Measurements from ENCODE around the gene SERPINB13.

- TF ChIP-seq TCF4 (CRISPR knock-in tag; IDR thresholded peaks at IDR 0.05; ENCODE audit: borderline replicate concordance) (no peak), OSR1 (CRISPR knock-in tag; IDR thresholded peaks at IDR 0.05) (no peak), CSDC2 (CRISPR knock-in tag; IDR thresholded peaks at IDR 0.05) (no peak), PPARA (CRISPR knock-in tag; IDR thresholded peaks at IDR 0.05; ENCODE audit: borderline replicate concordance) (no peak), CSRNP3 (CRISPR knock-in tag; IDR thresholded peaks at IDR 0.05) (no peak), PATZ1 (CRISPR knock-in tag; IDR thresholded peaks at IDR 0.05; ENCODE audit: borderline replicate concordance) (no peak), ZC3H10 (CRISPR knock-in tag; IDR thresholded peaks at IDR 0.05) (no peak), ISL1 (CRISPR knock-in tag; IDR thresholded peaks at IDR 0.05) (no peak), RARB (CRISPR knock-in tag; IDR thresholded peaks at IDR 0.05) (no peak), ZNF565 (CRISPR knock-in tag; conservative IDR thresholded peaks at IDR 0.05; ENCODE audit: low read depth) (no peak), ARNTL (CRISPR knock-in tag; IDR thresholded peaks at IDR 0.05; ENCODE audit: borderline replicate concordance, low read depth) (no peak), POU6F1 (CRISPR knock-in tag; IDR thresholded peaks at IDR 0.05; ENCODE audit: borderline replicate concordance, low read depth) (no peak), BACH2 (CRISPR knock-in tag; IDR thresholded peaks at IDR 0.05; ENCODE audit: borderline replicate concordance) (no peak), ZFP30 (CRISPR knock-in tag; IDR thresholded peaks at IDR 0.05) (no peak)
These were observed 1.8 kb downstream of the SERPINB13 start for GRCh38 chr18:63588909-63589308.

All from SK-N-SH treated with all-trans-retinoic acid at 6 μM for 48 hours (cell line).